Gastroesophageal sphincter (tissue), 3 donors: ENCODE data around the gene SLC26A3.

Experiments
- CTCF ChIP-seq, 4 experiments: fragments of 200-600 bp in 2 of 4; fragments of 450-650 bp in 2 of 4; sonication (generic) in 1 of 4; IDR thresholded peaks; one replicate each; pipeline ENCODE4 v1.5.1; 2017 to 2019; ENCODE audit warnings: antibody characterized with exemption in 4 of 4, mild to moderate bottlenecking in 2 of 4, moderate library complexity in 2 of 4
- EP300 ChIP-seq: sonication (generic); formaldehyde crosslinking; IDR thresholded peaks from one replicate; pipeline ENCODE4 v1.6.1; 2017; ENCODE audit warnings: antibody characterized with exemption, mild to moderate bottlenecking
- POLR2A ChIP-seq, 2 donors: fragments of 450-650 bp; IDR thresholded peaks; one replicate each; pipeline ENCODE4 v1.6.1; 2017; ENCODE audit warnings: antibody characterized with exemption in 2 of 2, mild to moderate bottlenecking in 2 of 2, moderate library complexity in 1 of 2
- POLR2AphosphoS5 ChIP-seq: sonication (generic); formaldehyde crosslinking; IDR thresholded peaks from one replicate; pipeline ENCODE4 v1.6.1; 2017; ENCODE audit warnings: antibody characterized with exemption

GRCh38 chr7:107721286-107721685, 81.7 kb downstream of the SLC26A3 start:
- TF ChIP-seq POLR2A (IDR thresholded peaks at IDR 0.05) (no peak), CTCF (IDR thresholded peaks at IDR 0.05) (no peak), EP300 (no peak), POLR2AphosphoS5 (no peak)
